Endodermal cell (in vitro differentiated cells): ENCODE measurements around the gene USP17L30. TPM values are rescaled to one million over a fixed set of nuclear protein-coding genes. Genes with fewer than 3 reads are reported as not detected.
"Not testable (repeated sequence)": the region's sequence is repeated elsewhere in the genome, so short reads cannot be mapped to it uniquely, and the experiment has no call there.

Experiments
- DNase-seq: peaks from one replicate; pipeline ENCODE4 v3.0.0-alpha.2; 2017
- H3K27ac ChIP-seq: 2 replicates; pipeline ENCODE4 v1.5.1; 2013; ENCODE audit warnings: mild to moderate bottlenecking, low read depth, low read length, moderate library complexity
- H3K27me3 ChIP-seq: 2 replicates; pipeline ENCODE4 v1.6.1; 2013; ENCODE audit warnings: mild to moderate bottlenecking, low read length, moderate library complexity; ENCODE audit not compliant: insufficient read depth, control insufficient read depth, poor library complexity, severe bottlenecking
- H3K36me3 ChIP-seq: 2 replicates; pipeline ENCODE4 v1.7.0; 2013; ENCODE audit warnings: mild to moderate bottlenecking, low read length, moderate library complexity; ENCODE audit not compliant: control insufficient read depth, insufficient read depth
- H3K4me1 ChIP-seq: one replicate; pipeline ENCODE4 v1.7.0; 2013; ENCODE audit warnings: low read length; ENCODE audit not compliant: control insufficient read depth, insufficient read depth
- H3K4me3 ChIP-seq: 2 replicates; pipeline ENCODE4 v1.5.1; 2013; ENCODE audit warnings: mild to moderate bottlenecking, low read length, moderate library complexity
- H3K9ac ChIP-seq: 2 replicates; pipeline ENCODE4 v1.6.1; 2013; ENCODE audit warnings: mild to moderate bottlenecking, low read length, moderate library complexity; ENCODE audit not compliant: poor library complexity, severe bottlenecking; ENCODE audit errors: extremely low read depth
- H3K9me3 ChIP-seq: 2 replicates; pipeline ENCODE4 v1.6.1; 2013; ENCODE audit warnings: mild to moderate bottlenecking, low read length, moderate library complexity; ENCODE audit not compliant: control insufficient read depth
- H3K27ac Mint-ChIP-seq: 2 replicates; pipeline ENCODE4 v1.8.0; 2020; ENCODE audit warnings: mixed read lengths
- H3K27me3 Mint-ChIP-seq: 2 replicates; pipeline ENCODE4 v1.8.0; 2021; ENCODE audit warnings: mild to moderate bottlenecking, mixed read lengths; ENCODE audit not compliant: insufficient read depth
- H3K36me3 Mint-ChIP-seq: 2 replicates; pipeline ENCODE4 v1.8.0; 2020; ENCODE audit warnings: low read depth, mixed read lengths
- H3K4me1 Mint-ChIP-seq: 2 replicates; pipeline ENCODE4 v1.8.0; 2020; ENCODE audit warnings: mixed read lengths
- H3K4me3 Mint-ChIP-seq: 2 replicates; pipeline ENCODE4 v1.8.0; 2020; ENCODE audit warnings: mild to moderate bottlenecking, moderate library complexity, mixed read lengths
- H3K9me3 Mint-ChIP-seq: 2 replicates; pipeline ENCODE4 v1.8.0; 2020; ENCODE audit warnings: mild to moderate bottlenecking, mixed read lengths
- WGBS, 2 experiments: methylation state at CpG; one replicate each; pipeline versions ENCODE4 v1.1.5 to v1.1.7; 2013; ENCODE audit warnings: missing lambda C conversion rate in 2 of 2, mixed read lengths in 1 of 2; ENCODE audit not compliant: insufficient coverage in 1 of 2, insufficient read length in 1 of 2; 5-methylcytosine and 5-hydroxymethylcytosine counted together
- long read RNA-seq, 4 experiments: library from polyadenylated mRNA in 2 of 4; library from RNA in 1 of 4; library from capped mRNA in 1 of 4; stranded (forward) in 3 of 4; unstranded in 1 of 4; transcript quantifications; one replicate each; pipeline ENCODE4 v2.0.0, GENCODE V29; 2020 to 2021; ENCODE audit warnings: inconsistent platforms in 1 of 4
- polyA plus RNA-seq, 2 experiments: library from polyadenylated mRNA; stranded (reverse); fragments of 50-300 nt; gene quantifications; one replicate each; pipeline ENCODE4 v1.2.3, GENCODE V29; 2013
- total RNA-seq, 2 donors: library from RNA; stranded (reverse); fragmentation: NEBNext Ultra II Directional in 1 of 2; extraction: Animal tissue kit (Norgen Biotek cat#: 25700) in 1 of 2; gene quantifications; 2 replicates in 1 of 2; 3 replicates in 1 of 2; pipeline ENCODE4 v1.2.1, GENCODE V29; 2021

Gene USP17L30, protein sequence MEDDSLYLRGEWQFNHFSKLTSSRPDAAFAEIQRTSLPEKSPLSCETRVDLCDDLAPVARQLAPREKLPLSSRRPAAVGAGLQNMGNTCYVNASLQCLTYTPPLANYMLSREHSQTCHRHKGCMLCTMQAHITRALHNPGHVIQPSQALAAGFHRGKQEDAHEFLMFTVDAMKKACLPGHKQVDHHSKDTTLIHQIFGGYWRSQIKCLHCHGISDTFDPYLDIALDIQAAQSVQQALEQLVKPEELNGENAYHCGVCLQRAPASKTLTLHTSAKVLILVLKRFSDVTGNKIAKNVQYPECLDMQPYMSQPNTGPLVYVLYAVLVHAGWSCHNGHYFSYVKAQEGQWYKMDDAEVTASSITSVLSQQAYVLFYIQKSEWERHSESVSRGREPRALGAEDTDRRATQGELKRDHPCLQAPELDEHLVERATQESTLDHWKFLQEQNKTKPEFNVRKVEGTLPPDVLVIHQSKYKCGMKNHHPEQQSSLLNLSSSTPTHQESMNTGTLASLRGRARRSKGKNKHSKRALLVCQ
- not detected for total RNA-seq
- not detected for polyA plus RNA-seq (2013, experiment 1 of 2)
- polyA plus RNA-seq (2013, experiment 2 of 2), result not detected
- long read RNA-seq, experiment 1, result 0 reads
- long read RNA-seq, experiment 2, result 0 reads
- long read RNA-seq, experiment 3, result 0 reads
- long read RNA-seq, experiment 4, result 0 reads

GRCh38 chr4:9362829-9363228, at the start of gene USP17L30:
TSS of gene USP17L30 (plus strand) at chr4:9363129. CDS start at chr4:9363129, 0 bp downstream.
- H3K4me1 Mint-ChIP-seq, DNase-seq, H3K9me3 Mint-ChIP-seq, H3K27ac ChIP-seq, H3K27me3 Mint-ChIP-seq, H3K4me1 ChIP-seq, H3K27ac Mint-ChIP-seq, H3K9ac ChIP-seq, H3K36me3 ChIP-seq, H3K9me3 ChIP-seq, H3K36me3 Mint-ChIP-seq, H3K4me3 Mint-ChIP-seq, H3K4me3 ChIP-seq, H3K27me3 ChIP-seq: not testable (repeated sequence)
- no CpG with 5 or more reads among the region's 15 CpGs for WGBS, 2 experiments

DNA sequence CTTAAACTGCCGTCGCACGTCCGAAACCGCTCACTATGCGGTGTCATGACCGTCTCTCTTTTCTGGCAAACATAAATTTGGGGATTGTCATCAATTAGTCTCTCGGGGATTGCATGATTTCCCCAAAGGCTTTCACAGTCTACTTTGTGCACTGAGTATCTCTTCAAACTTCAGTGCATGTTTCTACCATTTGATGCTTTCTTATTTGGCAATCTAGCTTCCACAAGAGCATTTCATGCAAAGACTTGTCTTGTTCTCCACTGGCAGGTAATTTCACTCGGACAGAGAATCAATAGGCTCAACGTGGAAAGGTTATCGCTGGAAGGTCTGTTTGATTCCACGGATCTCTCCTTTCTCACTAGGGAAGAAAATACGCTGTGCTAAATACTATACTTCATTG, 38.7 kb upstream of the USP17L30 start:
- 44% methylated on average over 3 of the region's 13 CpGs; no CpG with 5 or more reads in 1 of the 2 experiments for WGBS, 2 experiments
- not testable (repeated sequence) for H3K36me3 ChIP-seq, H3K27ac Mint-ChIP-seq, H3K4me3 ChIP-seq, H3K9ac ChIP-seq, H3K27ac ChIP-seq, H3K36me3 Mint-ChIP-seq, H3K4me3 Mint-ChIP-seq, H3K4me1 Mint-ChIP-seq, H3K4me1 ChIP-seq, H3K27me3 Mint-ChIP-seq, H3K27me3 ChIP-seq, H3K9me3 Mint-ChIP-seq, DNase-seq, H3K9me3 ChIP-seq

- WGBS, 2 experiments, result no CpG with 5 or more reads among the region's 15 CpGs
- not testable (repeated sequence) for H3K4me1 Mint-ChIP-seq, H3K27ac Mint-ChIP-seq, H3K9ac ChIP-seq, H3K9me3 ChIP-seq, H3K9me3 Mint-ChIP-seq, H3K27ac ChIP-seq, H3K4me1 ChIP-seq, H3K27me3 ChIP-seq, DNase-seq, H3K27me3 Mint-ChIP-seq, H3K36me3 Mint-ChIP-seq, H3K4me3 ChIP-seq, H3K36me3 ChIP-seq, H3K4me3 Mint-ChIP-seq
Observed at GRCh38 chr4:9324865-9325264, 38.1 kb upstream of the USP17L30 start, which contains the start of gene USP17L24. TSS of gene USP17L24 (plus strand) at chr4:9325165. CDS start at chr4:9325165, 0 bp downstream.

- not testable (repeated sequence) for H3K4me1 Mint-ChIP-seq, H3K9me3 Mint-ChIP-seq, H3K27ac Mint-ChIP-seq, H3K9ac ChIP-seq, H3K4me3 ChIP-seq, H3K4me1 ChIP-seq, H3K4me3 Mint-ChIP-seq, H3K27me3 Mint-ChIP-seq, H3K9me3 ChIP-seq, H3K36me3 Mint-ChIP-seq, DNase-seq, H3K27ac ChIP-seq, H3K27me3 ChIP-seq, H3K36me3 ChIP-seq
- WGBS, 2 experiments, result no CpG with 5 or more reads among the region's 15 CpGs
Observed at GRCh38 chr4:9329611-9330010, 33.3 kb upstream of the USP17L30 start, which contains the start of gene USP17L25. TSS of gene USP17L25 (plus strand) at chr4:9329911. CDS start at chr4:9329911, 0 bp downstream.

- H3K9me3 Mint-ChIP-seq, H3K4me1 ChIP-seq, H3K4me3 ChIP-seq, H3K27me3 ChIP-seq, H3K27ac Mint-ChIP-seq, H3K36me3 Mint-ChIP-seq, DNase-seq, H3K9me3 ChIP-seq, H3K27ac ChIP-seq, H3K36me3 ChIP-seq, H3K4me1 Mint-ChIP-seq, H3K9ac ChIP-seq, H3K27me3 Mint-ChIP-seq, H3K4me3 Mint-ChIP-seq: not testable (repeated sequence)
- WGBS, 2 experiments, result no CpG with 5 or more reads among the region's 15 CpGs
Observed at GRCh38 chr4:9334358-9334757, 28.6 kb upstream of the USP17L30 start, which contains the start of gene USP17L26. TSS of gene USP17L26 (plus strand) at chr4:9334658. CDS start at chr4:9334658, 0 bp downstream.

- not testable (repeated sequence) for H3K27me3 Mint-ChIP-seq, H3K4me3 ChIP-seq, H3K36me3 Mint-ChIP-seq, H3K27ac Mint-ChIP-seq, H3K4me3 Mint-ChIP-seq, H3K27me3 ChIP-seq, H3K27ac ChIP-seq, H3K36me3 ChIP-seq, H3K4me1 ChIP-seq, H3K4me1 Mint-ChIP-seq, H3K9ac ChIP-seq, H3K9me3 Mint-ChIP-seq, DNase-seq, H3K9me3 ChIP-seq
- WGBS, 2 experiments, result no CpG with 5 or more reads among the region's 15 CpGs
Observed at GRCh38 chr4:9339103-9339502, 23.8 kb upstream of the USP17L30 start, which contains the start of gene USP17L5. TSS of gene USP17L5 (plus strand) at chr4:9339403. CDS start at chr4:9339403, 0 bp downstream.
